Neural progenitor cell (in vitro differentiated cells): ENCODE results near the gene CABP7.

ENCODE experiments used
- CTCF ChIP-seq: fragments of 200-600 bp; sonication (generic); IDR thresholded peaks from 2 replicates; pipeline ENCODE4 v1.5.1; 2017; ENCODE audit warnings: antibody characterized with exemption, mild to moderate bottlenecking
- EZH2 ChIP-seq: fragments of 200-600 bp; sonication (generic); IDR thresholded peaks from 2 replicates; pipeline ENCODE4 v1.6.1; 2017; ENCODE audit warnings: antibody characterized with exemption, mild to moderate bottlenecking, moderate library complexity
- EZH2phosphoT487 ChIP-seq: fragments of 200-600 bp; sonication (generic); IDR thresholded peaks from 2 replicates; pipeline ENCODE4 v1.6.1; 2017; ENCODE audit warnings: antibody characterized with exemption

- TF ChIP-seq CTCF, result no peak
- TF ChIP-seq EZH2, result no peak
- TF ChIP-seq EZH2phosphoT487, result no peak
These were observed 16.1 kb upstream of the CABP7 start for GRCh38 chr22:29703569-29704195.
